Measurements from ENCODE around the gene PLAAT3.

GRCh38 chr11:63612181-63612580 is 2.1 kb downstream of the PLAAT3 start:
- TF ChIP-seq CTCF (IDR thresholded peaks at IDR 0.05; ENCODE audit: low read depth, low read length) (no peak), EZH2phosphoT487 (IDR thresholded peaks at IDR 0.05; ENCODE audit: low read depth) (no peak)
